NCI-H2171 (cell line): ENCODE measurements around the gene ZYX.
"Not testable (repeated sequence)": the region's sequence is repeated elsewhere in the genome, so short reads cannot be mapped to it uniquely, and the experiment has no call there.

Experiments
- DNase-seq: peaks from one replicate; lab custom pipeline; 2025; lab: John Stamatoyannopoulos, UW

ZYX gene

GRCh38 chr7:143396625-143397556, 15.7 kb downstream of the ZYX start:
- no peak for DNase-seq

GRCh38 chr7:143397710-143398530, 16.8 kb downstream of the ZYX start:
- no peak for DNase-seq

GRCh38 chr7:143398616-143399015, 17.5 kb downstream of the ZYX start:
- no peak for DNase-seq

GRCh38 chr7:143399151-143399550, 18.0 kb downstream of the ZYX start:
- DNase-seq, result no peak

GRCh38 chr7:143399642-143400041, 18.5 kb downstream of the ZYX start:
- no peak for DNase-seq

- DNase-seq, result no peak
These were observed 20.1 kb downstream of the ZYX start for GRCh38 chr7:143401265-143401664.

- not testable (repeated sequence) for DNase-seq
These were observed 21.1 kb downstream of the ZYX start for GRCh38 chr7:143402233-143402632.

GRCh38 chr7:143405173-143406001, 24.2 kb downstream of the ZYX start:
- DNase-seq, result peak; percentile 50

- DNase-seq, result no peak
These were observed 24.8 kb downstream of the ZYX start for GRCh38 chr7:143406002-143406357.

- no peak for DNase-seq
These were observed 26.4 kb downstream of the ZYX start for GRCh38 chr7:143407287-143408251.

GRCh38 chr7:143408252-143408685, 27.1 kb downstream of the ZYX start:
- no peak for DNase-seq

- DNase-seq, result peak; percentile 53
These were observed 27.8 kb downstream of the ZYX start, which contains the start of gene EPHA1 for GRCh38 chr7:143408686-143409561. TSS of gene EPHA1 (minus strand) at chr7:143408856. CDS start at chr7:143408805, 51 bp downstream.

- DNase-seq, result no peak
These were observed 29.4 kb downstream of the ZYX start for GRCh38 chr7:143410521-143411004.

GRCh38 chr7:143411976-143412708, 31.0 kb downstream of the ZYX start:
- no peak for DNase-seq

GRCh38 chr7:143413123-143413522, 32.0 kb downstream of the ZYX start:
- no peak for DNase-seq

GRCh38 chr7:143415209-143415608, 34.1 kb downstream of the ZYX start:
- DNase-seq, result not testable (repeated sequence)

GRCh38 chr7:143415742-143416397, 34.7 kb downstream of the ZYX start:
- peak; percentile 86 for DNase-seq

- peak; percentile 13 for DNase-seq
These were observed 35.5 kb downstream of the ZYX start for GRCh38 chr7:143416565-143417149.
